Measurements from ENCODE around the gene RIBC1.

DNA sequence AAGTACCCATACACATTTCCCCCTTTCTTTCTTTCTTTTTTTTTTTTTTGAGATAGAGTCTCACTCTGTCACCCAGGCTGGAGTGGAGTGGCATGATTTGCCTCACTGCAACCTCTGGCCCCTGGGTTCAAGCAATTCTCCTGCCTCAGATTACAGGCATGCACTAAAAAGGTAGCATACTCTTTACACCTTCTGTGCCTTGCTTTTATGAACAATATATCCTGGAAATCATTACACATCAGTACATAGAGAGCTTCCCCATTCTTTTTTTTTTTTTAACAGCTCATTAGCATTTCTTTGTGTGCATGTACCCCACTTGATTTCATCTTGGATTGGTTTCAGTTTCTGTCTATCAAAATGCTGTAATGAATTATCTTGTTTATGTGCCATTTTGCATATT is 30.1 kb downstream of the RIBC1 start:
- TF ChIP-seq, protein P1, sequence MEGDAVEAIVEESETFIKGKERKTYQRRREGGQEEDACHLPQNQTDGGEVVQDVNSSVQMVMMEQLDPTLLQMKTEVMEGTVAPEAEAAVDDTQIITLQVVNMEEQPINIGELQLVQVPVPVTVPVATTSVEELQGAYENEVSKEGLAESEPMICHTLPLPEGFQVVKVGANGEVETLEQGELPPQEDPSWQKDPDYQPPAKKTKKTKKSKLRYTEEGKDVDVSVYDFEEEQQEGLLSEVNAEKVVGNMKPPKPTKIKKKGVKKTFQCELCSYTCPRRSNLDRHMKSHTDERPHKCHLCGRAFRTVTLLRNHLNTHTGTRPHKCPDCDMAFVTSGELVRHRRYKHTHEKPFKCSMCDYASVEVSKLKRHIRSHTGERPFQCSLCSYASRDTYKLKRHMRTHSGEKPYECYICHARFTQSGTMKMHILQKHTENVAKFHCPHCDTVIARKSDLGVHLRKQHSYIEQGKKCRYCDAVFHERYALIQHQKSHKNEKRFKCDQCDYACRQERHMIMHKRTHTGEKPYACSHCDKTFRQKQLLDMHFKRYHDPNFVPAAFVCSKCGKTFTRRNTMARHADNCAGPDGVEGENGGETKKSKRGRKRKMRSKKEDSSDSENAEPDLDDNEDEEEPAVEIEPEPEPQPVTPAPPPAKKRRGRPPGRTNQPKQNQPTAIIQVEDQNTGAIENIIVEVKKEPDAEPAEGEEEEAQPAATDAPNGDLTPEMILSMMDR (conservative IDR thresholded peaks at IDR 0.05; ENCODE audit: low read depth in 2 of 2) = no peak
- no peak for TF ChIP-seq EZH2 (IDR thresholded peaks at IDR 0.05; ENCODE audit: low read depth, unreplicated experiment)
- TF ChIP-seq, protein P2, sequence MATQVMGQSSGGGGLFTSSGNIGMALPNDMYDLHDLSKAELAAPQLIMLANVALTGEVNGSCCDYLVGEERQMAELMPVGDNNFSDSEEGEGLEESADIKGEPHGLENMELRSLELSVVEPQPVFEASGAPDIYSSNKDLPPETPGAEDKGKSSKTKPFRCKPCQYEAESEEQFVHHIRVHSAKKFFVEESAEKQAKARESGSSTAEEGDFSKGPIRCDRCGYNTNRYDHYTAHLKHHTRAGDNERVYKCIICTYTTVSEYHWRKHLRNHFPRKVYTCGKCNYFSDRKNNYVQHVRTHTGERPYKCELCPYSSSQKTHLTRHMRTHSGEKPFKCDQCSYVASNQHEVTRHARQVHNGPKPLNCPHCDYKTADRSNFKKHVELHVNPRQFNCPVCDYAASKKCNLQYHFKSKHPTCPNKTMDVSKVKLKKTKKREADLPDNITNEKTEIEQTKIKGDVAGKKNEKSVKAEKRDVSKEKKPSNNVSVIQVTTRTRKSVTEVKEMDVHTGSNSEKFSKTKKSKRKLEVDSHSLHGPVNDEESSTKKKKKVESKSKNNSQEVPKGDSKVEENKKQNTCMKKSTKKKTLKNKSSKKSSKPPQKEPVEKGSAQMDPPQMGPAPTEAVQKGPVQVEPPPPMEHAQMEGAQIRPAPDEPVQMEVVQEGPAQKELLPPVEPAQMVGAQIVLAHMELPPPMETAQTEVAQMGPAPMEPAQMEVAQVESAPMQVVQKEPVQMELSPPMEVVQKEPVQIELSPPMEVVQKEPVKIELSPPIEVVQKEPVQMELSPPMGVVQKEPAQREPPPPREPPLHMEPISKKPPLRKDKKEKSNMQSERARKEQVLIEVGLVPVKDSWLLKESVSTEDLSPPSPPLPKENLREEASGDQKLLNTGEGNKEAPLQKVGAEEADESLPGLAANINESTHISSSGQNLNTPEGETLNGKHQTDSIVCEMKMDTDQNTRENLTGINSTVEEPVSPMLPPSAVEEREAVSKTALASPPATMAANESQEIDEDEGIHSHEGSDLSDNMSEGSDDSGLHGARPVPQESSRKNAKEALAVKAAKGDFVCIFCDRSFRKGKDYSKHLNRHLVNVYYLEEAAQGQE (IDR thresholded peaks at IDR 0.05; ENCODE audit: unreplicated experiment) = no peak
- no peak for TF ChIP-seq POLR2AphosphoS5 (IDR thresholded peaks at IDR 0.05; ENCODE audit: low read depth)
- no peak for TF ChIP-seq EZH2phosphoT487 (IDR thresholded peaks at IDR 0.05; ENCODE audit: unreplicated experiment)

Data from GM23338 (cell line).